ENCODE measurements around the gene AURKA.
"Not testable (repeated sequence)": the region's sequence is repeated elsewhere in the genome, so short reads cannot be mapped to it uniquely, and the experiment has no call there.

Gene AURKA

GRCh38 chr20:56409956-56410355 lies 17.9 kb upstream of the AURKA start:
- Histone ChIP-seq H3K4me1 (no peaks in the 10 kb centered on the region), H3K9me3 (ENCODE audit: control insufficient read depth, low read length) (no peaks in the 10 kb centered on the region), H3K27me3 (ENCODE audit: control insufficient read depth, insufficient read depth, low read length) (no peaks in the 10 kb centered on the region), H3K4me3 (ENCODE audit: low read depth, low read length) (no peak overlapping the region), H3K4me2 (ENCODE audit: low read length) (no peak overlapping the region), H3K79me2 (no peaks in the 10 kb centered on the region), H3K9ac (no peak overlapping the region), H3K27ac (no peak overlapping the region), H3K36me3 (ENCODE audit: control insufficient read depth, insufficient read depth, low read length) (no peaks in the 10 kb centered on the region), H2AFZ (no peak overlapping the region)
- TF ChIP-seq CTCF (IDR thresholded peaks at IDR 0.05) = no peak

- no peak for TF ChIP-seq CTCF (IDR thresholded peaks at IDR 0.05)
- no peaks in the 10 kb centered on the region for H3K4me1 ChIP-seq
Observed at GRCh38 chr20:56409521-56409920, 17.5 kb upstream of the AURKA start.

GRCh38 chr20:56406910-56407309 lies 14.9 kb upstream of the AURKA start:
- H3K27me3 ChIP-seq (ENCODE audit: control insufficient read depth, insufficient read depth, low read length) = no peaks in the 10 kb centered on the region
- H3K79me2 ChIP-seq = no peaks in the 10 kb centered on the region
- no peak overlapping the region for H3K27ac ChIP-seq
- no peaks in the 10 kb centered on the region for H3K9me3 ChIP-seq (ENCODE audit: control insufficient read depth, low read length)
- no peak overlapping the region for H3K9ac ChIP-seq
- H2AFZ ChIP-seq = no peak overlapping the region
- no peaks in the 10 kb centered on the region for H3K4me1 ChIP-seq
- no peak overlapping the region for H3K4me3 ChIP-seq (ENCODE audit: low read depth, low read length)
- no peak overlapping the region for H3K4me2 ChIP-seq (ENCODE audit: low read length)
- no peaks in the 10 kb centered on the region for H3K36me3 ChIP-seq (ENCODE audit: control insufficient read depth, insufficient read depth, low read length)
- no peak for TF ChIP-seq CTCF (IDR thresholded peaks at IDR 0.05)

More at GRCh38 chr20:56409521-56409920, 17.5 kb upstream of the AURKA start:
- Histone ChIP-seq H3K4me2 (ENCODE audit: low read length) (no peak overlapping the region), H3K9me3 (ENCODE audit: control insufficient read depth, low read length) (no peaks in the 10 kb centered on the region), H3K36me3 (ENCODE audit: control insufficient read depth, insufficient read depth, low read length) (no peaks in the 10 kb centered on the region), H3K79me2 (no peaks in the 10 kb centered on the region), H2AFZ (no peak overlapping the region), H3K27ac (no peak overlapping the region), H3K27me3 (ENCODE audit: control insufficient read depth, insufficient read depth, low read length) (no peaks in the 10 kb centered on the region), H3K4me3 (ENCODE audit: low read depth, low read length) (no peak overlapping the region), H3K9ac (no peak overlapping the region)

GRCh38 chr20:56405356-56405755 lies 13.3 kb upstream of the AURKA start:
- not testable (repeated sequence) for H3K79me2 ChIP-seq; H3K27ac ChIP-seq; H3K9me3 ChIP-seq (ENCODE audit: control insufficient read depth, low read length); H3K27me3 ChIP-seq (ENCODE audit: control insufficient read depth, insufficient read depth, low read length); H3K9ac ChIP-seq; H2AFZ ChIP-seq; H3K4me3 ChIP-seq (ENCODE audit: low read depth, low read length); H3K4me2 ChIP-seq (ENCODE audit: low read length); H3K4me1 ChIP-seq; H3K36me3 ChIP-seq (ENCODE audit: control insufficient read depth, insufficient read depth, low read length)

- Histone ChIP-seq H3K27ac (no peak overlapping the region), H3K9me3 (ENCODE audit: control insufficient read depth, low read length) (no peaks in the 10 kb centered on the region), H3K4me1 (no peaks in the 10 kb centered on the region), H3K4me2 (ENCODE audit: low read length) (no peak overlapping the region), H3K79me2 (no peaks in the 10 kb centered on the region), H2AFZ (no peak overlapping the region), H3K27me3 (ENCODE audit: control insufficient read depth, insufficient read depth, low read length) (no peaks in the 10 kb centered on the region), H3K9ac (no peak overlapping the region), H3K36me3 (ENCODE audit: control insufficient read depth, insufficient read depth, low read length) (no peaks in the 10 kb centered on the region), H3K4me3 (ENCODE audit: low read depth, low read length) (no peak overlapping the region)
- no peak for TF ChIP-seq CTCF (IDR thresholded peaks at IDR 0.05)
Observed at GRCh38 chr20:56403465-56403864, 11.4 kb upstream of the AURKA start.
